SU-DHL-6 (cell line): ENCODE measurements around the gene FAM163A.

Experiments
- EZH2phosphoT487 ChIP-seq: fragments of 200-600 bp; sonication (generic), shearing (Covaris generic); conservative IDR thresholded peaks from 2 replicates; pipeline ENCODE4 v1.6.1; 2018; ENCODE audit warnings: mild to moderate bottlenecking, antibody characterized with exemption, low read length, moderate library complexity, mixed read lengths
- TF ChIP-seq, protein P1 (sequence below): fragments of 200-600 bp; sonication (generic); IDR thresholded peaks from one replicate; pipeline ENCODE4 v1.5.1; 2017; ENCODE audit warnings: antibody characterized with exemption, mild to moderate bottlenecking, low read length, moderate library complexity; ENCODE audit not compliant: insufficient read depth, poor library complexity, severe bottlenecking

DNA sequence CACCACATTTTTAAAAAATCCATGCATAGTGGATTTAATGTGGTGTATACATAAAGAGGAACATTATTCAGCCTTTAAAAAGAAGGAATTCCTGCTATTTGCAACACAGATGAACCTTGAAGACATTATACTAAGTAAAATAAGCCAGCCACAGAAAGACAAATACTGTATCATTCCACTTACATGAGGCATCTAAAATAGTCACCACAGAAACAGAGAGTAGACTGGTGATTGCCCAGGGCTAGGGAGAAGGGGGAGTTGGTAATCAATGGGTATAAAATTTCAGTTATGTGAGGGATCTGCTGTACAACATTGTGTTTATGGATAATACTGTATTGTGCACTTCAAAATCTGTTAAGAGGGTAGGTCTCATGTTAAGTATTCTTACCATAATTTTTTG, 10.0 kb downstream of the FAM163A start:
- TF ChIP-seq, protein P1, sequence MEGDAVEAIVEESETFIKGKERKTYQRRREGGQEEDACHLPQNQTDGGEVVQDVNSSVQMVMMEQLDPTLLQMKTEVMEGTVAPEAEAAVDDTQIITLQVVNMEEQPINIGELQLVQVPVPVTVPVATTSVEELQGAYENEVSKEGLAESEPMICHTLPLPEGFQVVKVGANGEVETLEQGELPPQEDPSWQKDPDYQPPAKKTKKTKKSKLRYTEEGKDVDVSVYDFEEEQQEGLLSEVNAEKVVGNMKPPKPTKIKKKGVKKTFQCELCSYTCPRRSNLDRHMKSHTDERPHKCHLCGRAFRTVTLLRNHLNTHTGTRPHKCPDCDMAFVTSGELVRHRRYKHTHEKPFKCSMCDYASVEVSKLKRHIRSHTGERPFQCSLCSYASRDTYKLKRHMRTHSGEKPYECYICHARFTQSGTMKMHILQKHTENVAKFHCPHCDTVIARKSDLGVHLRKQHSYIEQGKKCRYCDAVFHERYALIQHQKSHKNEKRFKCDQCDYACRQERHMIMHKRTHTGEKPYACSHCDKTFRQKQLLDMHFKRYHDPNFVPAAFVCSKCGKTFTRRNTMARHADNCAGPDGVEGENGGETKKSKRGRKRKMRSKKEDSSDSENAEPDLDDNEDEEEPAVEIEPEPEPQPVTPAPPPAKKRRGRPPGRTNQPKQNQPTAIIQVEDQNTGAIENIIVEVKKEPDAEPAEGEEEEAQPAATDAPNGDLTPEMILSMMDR: no peak
- no peak for TF ChIP-seq EZH2phosphoT487
